Spleen (tissue), 7 donors: ENCODE measurements around the gene PTPRO.

Experiments used
- POLR2AphosphoS5 ChIP-seq, 3 donors: sonication (generic); formaldehyde crosslinking; IDR thresholded peaks; one replicate each; pipeline ENCODE4 v1.5.1; 2017; ENCODE audit warnings: antibody characterized with exemption in 3 of 3
- TF ChIP-seq, protein P1 (sequence below), 11 experiments: fragments of 200-600 bp in 7 of 11; fragments of 450-650 bp in 4 of 11; sonication (generic) in 4 of 11; IDR thresholded peaks in 8 of 11; conservative IDR thresholded peaks in 3 of 11; 1 replicate in 7 of 11; 2 replicates in 4 of 11; pipeline versions ENCODE4 v1.4.0 to v1.8.0; 2016 to 2021; ENCODE audit warnings: antibody characterized with exemption in 11 of 11, inconsistent platforms in 4 of 11, mild to moderate bottlenecking in 1 of 11
- donor health status: DM: no; HTN: no; CAD: no; lungs with moderate emphysema.
- donor health status: DM: no; HTN: no; CAD: no.
- donor health status: DM: no; HTN: no; CAD: no.

DNA sequence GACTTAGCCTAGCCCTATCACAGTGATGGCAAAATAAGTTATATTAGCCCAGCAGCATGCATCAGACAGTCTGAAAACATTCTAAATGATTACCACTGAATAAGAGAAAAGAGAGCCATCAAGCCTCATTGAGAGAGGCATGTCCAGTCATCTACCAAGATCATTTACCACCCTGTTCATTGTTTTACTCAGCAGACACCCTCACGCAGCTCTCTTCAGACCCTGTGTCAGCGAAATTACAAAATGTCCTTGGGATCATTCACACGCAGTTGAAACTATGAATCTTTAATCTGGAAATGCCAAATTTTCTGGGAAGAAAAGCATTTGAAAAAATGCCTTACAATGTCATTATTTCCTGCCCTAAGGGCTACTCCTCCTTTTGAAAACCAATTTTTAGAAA is 89.5 kb downstream of the PTPRO start:
- TF ChIP-seq, protein P1, sequence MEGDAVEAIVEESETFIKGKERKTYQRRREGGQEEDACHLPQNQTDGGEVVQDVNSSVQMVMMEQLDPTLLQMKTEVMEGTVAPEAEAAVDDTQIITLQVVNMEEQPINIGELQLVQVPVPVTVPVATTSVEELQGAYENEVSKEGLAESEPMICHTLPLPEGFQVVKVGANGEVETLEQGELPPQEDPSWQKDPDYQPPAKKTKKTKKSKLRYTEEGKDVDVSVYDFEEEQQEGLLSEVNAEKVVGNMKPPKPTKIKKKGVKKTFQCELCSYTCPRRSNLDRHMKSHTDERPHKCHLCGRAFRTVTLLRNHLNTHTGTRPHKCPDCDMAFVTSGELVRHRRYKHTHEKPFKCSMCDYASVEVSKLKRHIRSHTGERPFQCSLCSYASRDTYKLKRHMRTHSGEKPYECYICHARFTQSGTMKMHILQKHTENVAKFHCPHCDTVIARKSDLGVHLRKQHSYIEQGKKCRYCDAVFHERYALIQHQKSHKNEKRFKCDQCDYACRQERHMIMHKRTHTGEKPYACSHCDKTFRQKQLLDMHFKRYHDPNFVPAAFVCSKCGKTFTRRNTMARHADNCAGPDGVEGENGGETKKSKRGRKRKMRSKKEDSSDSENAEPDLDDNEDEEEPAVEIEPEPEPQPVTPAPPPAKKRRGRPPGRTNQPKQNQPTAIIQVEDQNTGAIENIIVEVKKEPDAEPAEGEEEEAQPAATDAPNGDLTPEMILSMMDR (IDR thresholded peaks at IDR 0.05 in 8 of 11, conservative IDR thresholded peaks at IDR 0.05 in 3 of 11), result no peak
- no peak for TF ChIP-seq POLR2AphosphoS5 (IDR thresholded peaks at IDR 0.05)
